HG02870 (cell line): ENCODE data around the gene DLX4.

Source experiments
- ATAC-seq: cut with Tn5 transposase; IDR thresholded peaks from one replicate; pipeline ENCODE4 v1.9.1; 2021; ENCODE audit warnings: mild to moderate bottlenecking, moderate library complexity; ENCODE audit not compliant: unreplicated experiment

DLX4 gene

DNA sequence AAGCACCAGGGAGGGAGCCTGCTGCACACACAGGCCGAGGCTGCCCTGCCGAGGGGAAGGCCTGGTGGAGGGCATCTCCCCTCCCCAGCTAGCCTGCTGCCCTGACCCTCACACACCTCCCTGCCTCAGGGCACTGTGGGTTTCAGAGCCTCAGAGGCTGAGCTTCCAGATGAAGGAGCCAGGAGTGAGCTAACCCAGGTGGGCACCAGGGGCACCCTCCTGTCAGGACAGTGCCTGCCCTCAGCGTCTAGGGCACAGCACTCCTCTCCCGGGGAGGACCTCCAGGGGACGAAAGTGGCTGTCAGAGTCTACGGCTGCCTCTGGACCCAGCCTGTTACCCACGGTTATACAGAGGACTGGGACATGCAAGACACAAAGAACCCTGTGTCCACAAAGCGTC is 22.8 kb upstream of the DLX4 start:
- no peak for ATAC-seq

DNA sequence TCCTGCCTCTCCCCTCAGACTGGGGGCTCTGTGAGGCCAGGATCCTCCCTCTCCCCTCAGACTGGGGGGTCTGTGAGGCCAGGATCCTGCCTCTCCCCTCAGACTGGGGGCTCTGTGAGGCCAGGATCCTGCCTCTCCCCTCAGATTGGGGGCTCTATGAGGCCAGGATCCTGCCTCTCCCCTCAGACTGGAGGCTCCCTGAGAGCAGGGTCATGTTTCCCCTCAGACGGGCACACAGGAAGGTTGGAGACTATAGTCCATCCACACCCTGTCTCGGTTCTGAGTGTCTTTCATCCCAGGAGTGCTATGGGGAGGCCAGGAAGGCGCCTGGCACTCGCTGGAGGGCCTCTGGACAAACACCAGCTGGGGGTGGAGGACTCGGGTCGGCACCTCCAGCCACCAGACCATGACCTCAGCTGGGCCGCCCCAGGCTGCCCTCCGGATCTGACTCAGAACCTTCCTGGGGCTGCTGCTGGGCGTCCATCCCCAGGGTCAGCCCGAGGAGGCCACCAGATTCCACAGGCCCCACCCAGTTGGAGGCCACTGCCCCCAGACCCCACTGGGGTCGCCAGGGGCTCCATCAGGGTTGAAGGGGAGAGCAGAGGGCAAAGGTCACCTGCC is 21.9 kb upstream of the DLX4 start:
- ATAC-seq, result no peak

DNA sequence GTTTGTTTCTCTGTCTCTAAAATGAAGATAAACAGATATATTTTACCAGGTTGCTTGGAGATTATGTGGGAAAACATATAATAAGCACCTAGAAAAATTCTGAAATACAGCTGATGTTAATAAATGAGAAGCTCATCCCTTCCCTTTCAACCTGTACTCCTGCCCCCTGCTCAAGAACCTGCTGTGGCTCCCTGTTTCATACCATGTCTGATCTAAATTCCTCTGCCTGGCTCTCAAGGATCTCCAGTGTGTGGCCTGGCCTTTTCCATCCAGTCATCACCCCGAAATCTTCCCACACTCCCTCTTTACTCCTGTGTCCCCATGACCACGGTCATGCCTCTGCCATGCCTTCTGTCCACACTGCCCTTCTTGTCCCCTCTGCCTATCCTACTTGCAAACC is 19.4 kb upstream of the DLX4 start:
- ATAC-seq, result no peak

GRCh38 chr17:49951362-49952082 is 17.5 kb upstream of the DLX4 start:
- no peak for ATAC-seq

- no peak for ATAC-seq
These were observed 16.6 kb upstream of the DLX4 start for GRCh38 chr17:49952209-49952911.

DNA sequence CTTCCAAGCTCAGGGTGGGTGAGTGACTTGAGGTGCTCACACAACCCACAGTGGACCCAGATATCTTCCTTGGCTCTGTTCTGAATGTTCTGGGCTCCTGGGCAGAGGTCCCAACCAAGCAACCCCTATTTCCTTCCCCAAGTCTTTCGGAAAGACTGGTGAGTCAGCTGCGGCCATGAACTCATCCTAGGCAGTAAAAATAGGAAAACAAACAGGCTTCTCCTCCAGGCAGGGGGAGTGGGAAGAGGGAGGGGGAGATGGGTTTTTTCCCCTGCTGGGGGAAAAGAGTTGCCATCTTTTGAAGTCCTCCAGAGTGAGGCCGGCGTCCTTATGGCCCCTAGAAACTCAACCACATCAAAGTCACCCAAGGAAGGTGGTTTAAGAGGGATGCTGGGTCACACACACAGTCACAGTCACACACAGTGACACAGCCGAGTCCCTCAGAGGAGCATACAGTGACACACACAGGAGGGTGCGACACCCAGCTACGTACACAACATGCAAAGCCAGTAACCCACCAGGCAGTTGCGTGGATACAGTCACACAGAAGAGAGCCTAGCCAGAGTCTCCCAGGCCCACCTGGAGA is 16.0 kb upstream of the DLX4 start:
- ATAC-seq, result no peak

DNA sequence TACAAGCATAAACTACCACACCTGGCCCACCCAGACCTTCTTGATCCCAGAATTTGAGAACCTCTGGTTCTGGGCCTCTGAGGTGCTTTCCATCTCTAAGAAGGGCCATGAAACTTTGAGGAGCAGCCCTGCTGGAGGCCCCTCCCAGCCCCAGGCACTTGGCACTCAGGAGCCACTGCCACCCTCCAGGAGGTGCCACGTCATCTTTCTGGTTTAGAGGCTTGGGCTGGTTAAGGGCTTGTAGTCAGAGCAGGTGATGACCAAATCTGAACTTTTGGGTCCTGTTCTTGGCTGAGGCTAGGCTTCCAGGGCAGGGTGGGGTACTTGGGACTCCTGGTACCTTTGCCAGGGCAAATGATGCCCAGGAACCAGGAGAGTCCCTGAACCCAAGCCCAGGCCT is 13.8 kb upstream of the DLX4 start:
- ATAC-seq, result no peak

- no peak for ATAC-seq
These were observed 12.2 kb upstream of the DLX4 start for GRCh38 chr17:49956780-49957179.

DNA sequence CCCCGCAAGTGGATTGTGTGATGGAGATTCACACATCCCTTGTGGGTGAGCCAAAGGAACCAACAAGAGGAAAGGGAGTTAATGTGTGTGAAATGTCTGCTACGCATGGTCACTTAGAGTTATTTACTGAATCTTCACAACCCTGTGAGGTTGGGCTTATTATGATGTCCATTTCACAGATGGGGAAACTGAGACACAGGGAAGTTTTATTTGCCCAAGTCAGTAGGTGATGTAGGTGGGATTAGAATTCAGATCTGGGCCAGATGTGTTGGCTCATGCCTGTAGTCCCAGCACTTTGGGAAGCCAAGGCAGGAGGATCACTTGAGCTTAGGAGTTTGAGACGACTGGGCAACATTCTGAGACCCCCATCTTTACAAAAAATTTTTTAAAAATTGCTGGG is 11.6 kb upstream of the DLX4 start:
- no peak for ATAC-seq

DNA sequence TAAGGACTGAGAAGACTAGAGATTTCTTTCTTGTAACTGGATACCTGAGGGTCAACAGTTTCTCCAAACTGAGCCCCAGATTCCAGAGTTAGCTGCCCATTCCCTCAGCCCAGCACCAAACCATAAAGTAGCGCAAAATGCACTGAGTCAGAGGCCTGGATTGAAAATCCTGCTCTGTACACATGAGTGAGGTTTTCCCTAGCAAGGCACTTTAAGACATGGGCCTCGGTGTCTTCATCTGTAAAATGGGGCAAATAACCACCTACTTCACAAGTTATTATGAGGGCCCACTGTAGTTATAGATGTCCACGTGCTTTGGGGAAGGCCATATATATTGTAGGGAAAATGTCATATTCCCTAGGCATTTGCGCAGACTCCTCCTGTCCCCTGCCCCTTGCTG is 10.3 kb upstream of the DLX4 start:
- no peak for ATAC-seq

- ATAC-seq, result no peak
These were observed 9.6 kb upstream of the DLX4 start for GRCh38 chr17:49959183-49959935.

DNA sequence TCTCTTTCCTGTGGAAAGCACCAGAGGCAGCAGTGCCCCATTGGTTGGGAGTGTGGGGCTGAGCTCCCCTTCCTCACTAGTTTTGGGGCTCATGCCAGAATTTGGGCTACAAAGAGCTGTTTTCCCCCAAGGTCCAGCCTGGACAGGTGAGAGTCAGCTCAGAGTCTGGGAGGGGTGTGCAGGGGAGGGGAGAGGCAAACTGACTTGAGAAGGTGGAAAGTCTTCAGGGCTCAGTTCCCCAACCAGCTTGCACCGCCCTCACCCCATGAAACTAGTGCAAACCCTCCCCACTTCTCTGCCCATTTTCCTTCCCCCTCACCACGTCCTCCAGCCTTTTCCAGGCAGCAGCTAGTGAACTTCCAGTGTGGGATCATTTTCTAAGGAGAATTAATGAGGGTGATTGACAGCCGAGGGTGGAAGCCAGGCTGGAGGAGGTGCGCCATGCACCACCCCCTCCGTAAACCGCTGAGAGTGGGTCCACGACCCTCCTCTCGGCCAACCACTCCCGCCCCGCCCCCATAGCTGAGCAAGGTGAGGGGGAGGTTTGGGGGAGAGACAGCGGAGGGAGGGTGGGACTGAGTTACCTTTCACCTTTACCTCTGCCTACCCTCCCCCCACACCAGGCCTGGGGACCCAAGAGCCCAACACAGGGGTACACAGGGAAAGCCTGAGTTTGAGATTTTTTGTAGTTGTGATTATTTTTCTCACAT is 6.2 kb upstream of the DLX4 start:
- ATAC-seq, result no peak

GRCh38 chr17:49963309-49963625 is 5.7 kb upstream of the DLX4 start:
- ATAC-seq, result no peak

- no peak for ATAC-seq
These were observed 5.2 kb upstream of the DLX4 start for GRCh38 chr17:49963626-49964302.

DNA sequence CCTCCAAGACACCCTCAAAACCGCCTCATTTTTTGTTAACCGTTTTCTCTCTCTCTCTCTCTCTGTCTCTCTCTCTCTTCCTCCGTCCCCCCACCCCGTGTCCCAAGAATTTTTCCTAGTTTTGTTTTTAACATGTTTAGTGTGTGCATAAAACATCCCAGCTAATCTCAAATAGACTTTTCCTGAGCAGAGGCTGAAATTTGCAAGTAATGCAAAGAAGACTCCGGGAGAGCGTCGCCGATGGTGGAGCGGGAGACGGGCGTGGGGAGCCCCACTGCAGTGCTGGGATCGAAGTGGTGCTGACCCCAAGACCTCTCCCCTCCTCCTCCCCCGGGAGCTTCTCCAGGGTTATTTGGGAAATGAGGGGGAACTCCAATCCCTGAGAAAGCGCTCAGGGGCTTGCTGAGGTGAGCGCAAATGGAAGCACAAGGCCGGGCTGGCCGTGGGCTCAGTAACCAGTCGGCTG is 4.7 kb upstream of the DLX4 start:
- no peak for ATAC-seq

DNA sequence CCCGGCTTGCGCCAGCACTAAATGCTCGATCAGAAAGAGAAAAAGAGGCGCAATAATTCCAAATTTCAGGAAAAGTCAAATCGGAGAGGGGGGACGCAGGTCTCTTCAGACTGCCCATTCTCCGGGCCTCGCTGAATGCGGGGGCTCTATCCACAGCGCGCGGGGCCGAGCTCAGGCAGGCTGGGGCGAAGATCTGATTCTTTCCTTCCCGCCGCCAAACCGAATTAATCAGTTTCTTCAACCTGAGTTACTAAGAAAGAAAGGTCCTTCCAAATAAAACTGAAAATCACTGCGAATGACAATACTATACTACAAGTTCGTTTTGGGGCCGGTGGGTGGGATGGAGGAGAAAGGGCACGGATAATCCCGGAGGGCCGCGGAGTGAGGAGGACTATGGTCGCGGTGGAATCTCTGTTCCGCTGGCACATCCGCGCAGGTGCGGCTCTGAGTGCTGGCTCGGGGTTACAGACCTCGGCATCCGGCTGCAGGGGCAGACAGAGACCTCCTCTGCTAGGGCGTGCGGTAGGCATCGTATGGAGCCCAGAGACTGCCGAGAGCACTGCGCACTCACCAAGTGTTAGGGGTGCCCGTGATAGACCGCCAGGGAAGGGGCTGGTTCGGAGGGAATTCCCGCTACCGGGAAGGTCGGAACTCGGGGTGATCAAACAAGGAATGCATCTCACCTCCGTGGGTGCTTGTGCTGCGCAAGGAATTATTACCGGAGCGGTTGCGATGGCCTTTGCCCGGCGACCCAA is 4.0 kb upstream of the DLX4 start:
- ATAC-seq, result no peak

GRCh38 chr17:49965524-49965909 is 3.5 kb upstream of the DLX4 start:
- ATAC-seq, result no peak

DNA sequence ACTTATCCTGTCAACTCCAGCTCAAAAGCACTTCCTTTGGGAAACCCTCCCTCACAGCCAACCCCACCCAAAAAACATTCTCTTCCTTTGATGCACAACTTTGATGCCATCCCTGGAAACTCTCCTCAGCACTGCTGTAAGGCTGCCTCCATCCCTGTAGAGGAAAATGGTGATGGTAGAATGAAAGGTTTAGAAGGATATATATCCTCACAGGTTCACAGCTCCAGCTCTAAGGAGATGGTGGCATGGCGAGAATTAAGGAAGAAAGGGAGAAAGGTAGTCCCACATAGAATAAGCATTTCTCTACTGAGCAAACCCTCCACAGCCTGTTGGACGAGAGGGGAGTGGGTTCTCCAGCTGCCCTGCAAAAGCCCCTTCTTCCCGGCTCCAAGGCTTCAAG is 2.2 kb upstream of the DLX4 start:
- no peak for ATAC-seq

DNA sequence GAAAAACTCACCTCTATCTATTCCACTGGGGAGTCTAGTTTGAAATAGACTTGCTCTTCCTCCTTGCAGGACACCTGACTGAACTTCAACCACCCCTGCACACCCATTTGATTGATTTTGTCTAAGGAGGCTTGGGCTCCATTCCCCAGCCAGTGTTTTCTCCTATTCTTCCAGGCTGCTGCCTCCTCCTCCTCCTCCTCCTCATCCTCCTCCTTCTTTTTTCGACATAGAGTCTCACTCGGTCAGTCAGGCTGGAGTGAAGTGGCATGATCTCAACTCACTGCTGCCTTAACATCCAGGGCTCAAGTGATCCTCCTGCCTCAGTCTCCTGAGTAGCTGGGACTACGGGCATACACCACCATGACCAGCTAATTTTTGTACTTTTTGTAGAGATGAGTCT is 1.8 kb upstream of the DLX4 start:
- ATAC-seq, result no peak
